ENCODE results near the gene TLX2.

Gene TLX2

GRCh38 chr2:74527741-74528140, 13.5 kb downstream of the TLX2 start:
- Histone ChIP-seq H3K36me3 (replicated peaks; ENCODE audit: low read depth, low read length) (peaks cover 50% of the 10 kb centered on the region), H4K20me1 (ENCODE audit: insufficient read depth, low read length) (no peaks in the 10 kb centered on the region; the same call in 1 of the 2 replicates), H3K9ac (ENCODE audit: low read length) (peak overlapping the region; percentile 98; the same call in 1 of the 2 replicates), H2AFZ (ENCODE audit: low read depth, low read length) (no peak overlapping the region), H3K9me3 (ENCODE audit: insufficient read depth, low read length) (no peaks in the 10 kb centered on the region), H3K4me3 (ENCODE audit: low read length) (peak overlapping the region; percentile 99), H3K27me3 (ENCODE audit: low read depth, low read length) (no peaks in the 10 kb centered on the region), H3K4me1 (ENCODE audit: low read length) (peaks cover 44% of the 10 kb centered on the region), H3K4me2 (ENCODE audit: low read length) (peak overlapping the region; percentile 96), H3K27ac (ENCODE audit: low read length) (peak overlapping the region; percentile 95), H3K79me2 (ENCODE audit: low read length) (peaks cover 48% of the 10 kb centered on the region)
- TF ChIP-seq CTCF (IDR thresholded peaks at IDR 0.05; ENCODE audit: low read depth, low read length) (no peak), EZH2phosphoT487 (IDR thresholded peaks at IDR 0.05; ENCODE audit: low read depth) (no peak)

DNA sequence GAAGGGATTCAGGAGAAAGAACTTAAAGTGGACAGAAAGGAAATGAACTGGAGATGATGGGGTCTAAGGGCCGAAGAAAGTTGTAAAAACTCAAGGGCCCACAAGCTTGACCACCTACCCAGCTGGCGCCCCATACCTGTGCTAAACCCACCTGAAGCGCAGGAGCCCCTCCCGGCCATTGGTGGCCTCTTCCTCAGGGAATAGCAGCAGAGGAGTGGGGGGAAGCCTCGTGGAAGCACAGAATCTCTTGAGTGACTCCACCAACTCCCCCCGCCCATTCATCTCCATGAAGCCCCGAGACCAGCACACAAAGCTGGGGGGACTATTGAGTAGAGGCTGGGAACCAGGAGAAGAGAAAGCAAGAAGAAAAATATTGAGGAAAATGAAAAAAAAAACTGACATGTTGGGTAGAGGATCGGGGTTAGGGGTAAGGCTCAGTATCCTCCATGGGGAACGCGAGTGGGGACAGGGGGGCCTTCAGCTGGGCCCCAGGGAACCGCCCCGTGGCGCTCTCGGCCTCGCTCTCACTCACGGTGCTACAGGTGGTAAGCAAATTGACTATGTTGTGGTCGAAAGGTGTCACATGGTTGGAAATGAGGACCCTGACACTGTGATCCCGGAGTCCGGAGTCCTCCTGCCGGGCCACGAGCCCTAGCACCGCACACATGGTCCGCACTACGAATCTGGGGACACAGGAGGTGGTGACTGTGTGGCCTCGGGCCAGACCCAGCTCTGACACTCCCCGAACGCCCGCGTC, 14.5 kb downstream of the TLX2 start:
- peaks cover 51% of the 10 kb centered on the region for H3K36me3 ChIP-seq (replicated peaks; ENCODE audit: low read depth, low read length)
- H3K27ac ChIP-seq (ENCODE audit: low read length): peak overlapping the region; percentile 95
- peaks cover 48% of the 10 kb centered on the region for H3K79me2 ChIP-seq (ENCODE audit: low read length)
- peaks cover 44% of the 10 kb centered on the region for H3K4me1 ChIP-seq (ENCODE audit: low read length)
- H3K4me3 ChIP-seq (ENCODE audit: low read length): peak overlapping the region; percentile 99
- H4K20me1 ChIP-seq (ENCODE audit: insufficient read depth, low read length): no peaks in the 10 kb centered on the region; the same call in 1 of the 2 replicates
- peak overlapping the region; percentile 96 for H3K4me2 ChIP-seq (ENCODE audit: low read length)
- H3K9me3 ChIP-seq (ENCODE audit: insufficient read depth, low read length): no peaks in the 10 kb centered on the region
- H3K27me3 ChIP-seq (ENCODE audit: low read depth, low read length): no peaks in the 10 kb centered on the region
- peak overlapping the region; percentile 98 for H3K9ac ChIP-seq (ENCODE audit: low read length)
- no peak overlapping the region; the same call in 1 of the 2 replicates for H2AFZ ChIP-seq (ENCODE audit: low read depth, low read length)
- peak; percentile 24; the same call in 1 of the 2 replicates for TF ChIP-seq CTCF (IDR thresholded peaks at IDR 0.05; ENCODE audit: low read depth, low read length)
- TF ChIP-seq EZH2phosphoT487 (IDR thresholded peaks at IDR 0.05; ENCODE audit: low read depth): no peak

- Histone ChIP-seq H3K36me3 (replicated peaks; ENCODE audit: low read depth, low read length) (peaks cover 51% of the 10 kb centered on the region), H3K9ac (ENCODE audit: low read length) (peak within 1 kb of the TSS; percentile 98), H3K27me3 (ENCODE audit: low read depth, low read length) (no peaks in the 10 kb centered on the region), H3K9me3 (ENCODE audit: insufficient read depth, low read length) (no peaks in the 10 kb centered on the region), H3K27ac (ENCODE audit: low read length) (peak within 1 kb of the TSS; percentile 95), H3K79me2 (ENCODE audit: low read length) (peaks cover 48% of the 10 kb centered on the region), H3K4me1 (ENCODE audit: low read length) (peaks cover 44% of the 10 kb centered on the region), H3K4me2 (ENCODE audit: low read length) (peak within 1 kb of the TSS; percentile 100), H3K4me3 (ENCODE audit: low read length) (peak within 1 kb of the TSS; percentile 99), H2AFZ (ENCODE audit: low read depth, low read length) (peak within 1 kb of the TSS; percentile 49; the same call in 1 of the 2 replicates), H4K20me1 (ENCODE audit: insufficient read depth, low read length) (no peaks in the 10 kb centered on the region; the same call in 1 of the 2 replicates)
- TF ChIP-seq EZH2phosphoT487 (IDR thresholded peaks at IDR 0.05; ENCODE audit: low read depth) (no peak), CTCF (IDR thresholded peaks at IDR 0.05; ENCODE audit: low read depth, low read length) (no peak)
Observed at GRCh38 chr2:74529357-74530238, 15.3 kb downstream of the TLX2 start, which contains the start of the genes AUP1 and HTRA2. Gene AUP1 (minus strand): TSS chr2:74529706. CDS start chr2:74529629, 77 bp downstream. Gene HTRA2 (plus strand): TSS chr2:74529933. CDS start chr2:74530007, 74 bp downstream.
